Measurements from ENCODE around the gene ALDH4A1.

GRCh38 chr1:18929686-18930085, 27.3 kb upstream of the ALDH4A1 start:
- TF ChIP-seq CTCF (IDR thresholded peaks at IDR 0.05) (no peak), ZNF281 (CRISPR knock-in tag; IDR thresholded peaks at IDR 0.05) (no peak), ELF4 (CRISPR knock-in tag; IDR thresholded peaks at IDR 0.05; ENCODE audit: low read depth) (no peak), CREB1 (CRISPR knock-in tag; IDR thresholded peaks at IDR 0.05) (no peak), ATF3 (CRISPR knock-in tag; conservative IDR thresholded peaks at IDR 0.05) (no peak), IRF2 (CRISPR knock-in tag; IDR thresholded peaks at IDR 0.05; ENCODE audit: borderline replicate concordance, low read depth) (no peak), FOXK1 (CRISPR knock-in tag; IDR thresholded peaks at IDR 0.05) (no peak), NFYB (CRISPR knock-in tag; conservative IDR thresholded peaks at IDR 0.05; ENCODE audit: low read depth) (no peak), ETV6 (CRISPR knock-in tag; IDR thresholded peaks at IDR 0.05) (no peak), ZNF512 (CRISPR knock-in tag; IDR thresholded peaks at IDR 0.05; ENCODE audit: borderline replicate concordance) (no peak), USF2 (CRISPR knock-in tag; IDR thresholded peaks at IDR 0.05) (no peak), GABPB1 (CRISPR knock-in tag; IDR thresholded peaks at IDR 0.05) (no peak), E2F1 (CRISPR knock-in tag; IDR thresholded peaks at IDR 0.05) (no peak), PREB (CRISPR knock-in tag; IDR thresholded peaks at IDR 0.05; ENCODE audit: borderline replicate concordance) (no peak)
